SHP77 (cell line): Measurements from ENCODE around the gene CFAP91.

Experiments
- DNase-seq, 2 experiments: peaks; one replicate each; lab custom pipeline; 2025; lab: John Stamatoyannopoulos, UW

Gene CFAP91

GRCh38 chr3:119702530-119703527 is at the start of gene CFAP91:
TSS of gene CFAP91 (plus strand) at chr3:119703022. CDS start at chr3:119703099, 77 bp downstream.
- DNase-seq = no peak

GRCh38 chr3:119653876-119654275 is 48.9 kb upstream of the CFAP91 start:
- no peak for DNase-seq

- DNase-seq = no peak
These were observed 44.7 kb upstream of the CFAP91 start for GRCh38 chr3:119657887-119658702.

GRCh38 chr3:119658994-119659393 is 43.8 kb upstream of the CFAP91 start:
- no peak for DNase-seq

- DNase-seq = no peak
These were observed 43.1 kb upstream of the CFAP91 start for GRCh38 chr3:119659606-119660291.

- DNase-seq = no peak
These were observed 42.1 kb upstream of the CFAP91 start, which contains the start of gene POPDC2 for GRCh38 chr3:119660474-119661440. TSS of gene POPDC2 (minus strand) at chr3:119660589. CDS start at chr3:119660423, 166 bp downstream.

- no peak for DNase-seq
These were observed 40.0 kb upstream of the CFAP91 start for GRCh38 chr3:119662604-119663373.

GRCh38 chr3:119663885-119664284 is 38.9 kb upstream of the CFAP91 start:
- DNase-seq = no peak

- DNase-seq = no peak
These were observed 38.5 kb upstream of the CFAP91 start for GRCh38 chr3:119664370-119664769.

- DNase-seq = no peak
These were observed 37.9 kb upstream of the CFAP91 start for GRCh38 chr3:119664850-119665379.

- DNase-seq = no peak
These were observed 36.8 kb upstream of the CFAP91 start for GRCh38 chr3:119665954-119666559.

GRCh38 chr3:119669906-119670570 is 32.8 kb upstream of the CFAP91 start:
- no peak for DNase-seq

GRCh38 chr3:119672776-119673175 is 30.0 kb upstream of the CFAP91 start:
- no peak for DNase-seq

GRCh38 chr3:119673875-119674274 is 28.9 kb upstream of the CFAP91 start:
- DNase-seq = no peak

- DNase-seq = no peak
These were observed 27.5 kb upstream of the CFAP91 start for GRCh38 chr3:119675188-119675874.

GRCh38 chr3:119676020-119676419 is 26.8 kb upstream of the CFAP91 start:
- no peak for DNase-seq

GRCh38 chr3:119676771-119677640 is 25.8 kb upstream of the CFAP91 start, which contains the start of gene COX17:
TSS of gene COX17 (minus strand) at chr3:119677406. CDS start at chr3:119677310, 96 bp downstream.
- DNase-seq = peak; percentile 96 to 97
